Measurements from ENCODE around the gene BTN2A1. TPM values are rescaled to one million over a fixed set of nuclear protein-coding genes. Genes with fewer than 3 reads are reported as not detected.

The BTN2A1 gene
- polyA plus RNA-seq, 1 experiment, result 34.7 TPM

- POLR2A ChIA-PET, result no interaction called here
- H3K27me3 ChIP-seq (ENCODE audit: control insufficient read depth, insufficient read depth, low read length), result no peaks in the 10 kb centered on the region
- DNase-seq (ENCODE audit: low read depth), result no peak
- CTCF ChIA-PET, result interaction anchor here (0.6 to 2.1 kb wide), 4 partner anchors 13 to 184 kb away, joined by 3 to 8 read pairs (median 4); no protein-coding TSS in a partner anchor
- H3K36me3 ChIP-seq (ENCODE audit: control insufficient read depth, insufficient read depth, low read length), result no peaks in the 10 kb centered on the region; the same call in 1 of the 2 replicates
- H3K4me3 ChIP-seq (ENCODE audit: low read depth, low read length), result peak overlapping the region; percentile 71; the same call in 1 of the 2 replicates
- TF ChIP-seq, protein P1, sequence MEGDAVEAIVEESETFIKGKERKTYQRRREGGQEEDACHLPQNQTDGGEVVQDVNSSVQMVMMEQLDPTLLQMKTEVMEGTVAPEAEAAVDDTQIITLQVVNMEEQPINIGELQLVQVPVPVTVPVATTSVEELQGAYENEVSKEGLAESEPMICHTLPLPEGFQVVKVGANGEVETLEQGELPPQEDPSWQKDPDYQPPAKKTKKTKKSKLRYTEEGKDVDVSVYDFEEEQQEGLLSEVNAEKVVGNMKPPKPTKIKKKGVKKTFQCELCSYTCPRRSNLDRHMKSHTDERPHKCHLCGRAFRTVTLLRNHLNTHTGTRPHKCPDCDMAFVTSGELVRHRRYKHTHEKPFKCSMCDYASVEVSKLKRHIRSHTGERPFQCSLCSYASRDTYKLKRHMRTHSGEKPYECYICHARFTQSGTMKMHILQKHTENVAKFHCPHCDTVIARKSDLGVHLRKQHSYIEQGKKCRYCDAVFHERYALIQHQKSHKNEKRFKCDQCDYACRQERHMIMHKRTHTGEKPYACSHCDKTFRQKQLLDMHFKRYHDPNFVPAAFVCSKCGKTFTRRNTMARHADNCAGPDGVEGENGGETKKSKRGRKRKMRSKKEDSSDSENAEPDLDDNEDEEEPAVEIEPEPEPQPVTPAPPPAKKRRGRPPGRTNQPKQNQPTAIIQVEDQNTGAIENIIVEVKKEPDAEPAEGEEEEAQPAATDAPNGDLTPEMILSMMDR (IDR thresholded peaks at IDR 0.05; ENCODE audit: insufficient read depth, low read depth, low read length), result peak; percentile 51
Measured at GRCh38 chr6:26420688-26421171, 37.0 kb upstream of the BTN2A1 start.

DNA sequence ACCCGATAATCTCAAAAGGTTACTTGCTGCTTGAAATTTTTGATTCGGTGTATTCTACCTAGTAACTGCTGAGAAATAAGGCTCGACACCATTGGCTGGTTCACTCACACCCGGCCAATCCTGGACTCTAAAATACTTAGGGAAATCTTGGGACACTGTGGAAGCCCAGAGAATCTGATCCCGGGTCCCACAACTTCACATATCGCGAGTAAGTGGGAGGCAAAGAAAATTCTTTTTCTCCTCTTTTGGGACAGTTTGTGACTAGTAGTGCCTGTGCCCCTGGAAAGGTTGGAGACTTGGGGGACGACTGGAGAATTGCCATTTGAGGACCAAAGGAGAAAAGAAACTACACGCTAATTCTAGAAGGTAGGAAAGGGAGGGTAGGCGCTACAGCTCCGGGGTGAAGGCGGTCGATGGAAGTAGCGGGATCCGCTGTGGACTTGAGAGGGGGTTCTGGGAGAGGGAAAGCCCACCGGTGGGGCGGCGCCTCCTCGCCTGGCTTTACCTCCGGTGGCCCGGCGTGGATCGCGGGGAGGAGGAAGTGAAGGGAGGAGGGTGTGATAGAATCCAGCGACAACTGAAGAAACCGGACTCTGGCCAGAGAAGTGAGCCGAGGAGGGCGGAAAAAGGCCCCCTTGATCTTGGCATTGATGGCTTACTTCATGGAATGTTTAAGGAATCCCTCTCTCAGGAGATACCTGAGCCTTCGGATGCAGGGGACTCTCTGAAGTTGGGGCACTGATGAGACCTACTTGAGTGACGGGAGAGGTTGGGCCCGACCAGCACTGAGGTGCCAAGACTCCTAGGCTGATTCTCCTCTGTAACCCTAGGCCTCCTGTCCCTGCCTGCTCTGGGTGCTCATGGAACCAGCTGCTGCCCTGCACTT is 36.3 kb upstream of the BTN2A1 start:
- peak overlapping the region; percentile 71 for H3K4me3 ChIP-seq (ENCODE audit: low read depth, low read length)
- peak; percentile 83 for DNase-seq (ENCODE audit: low read depth)
- H3K27me3 ChIP-seq (ENCODE audit: control insufficient read depth, insufficient read depth, low read length), result no peaks in the 10 kb centered on the region
- ChIA-PET CTCF (interaction anchor here (0.6 to 2.1 kb wide), 3 partner anchors 13 to 185 kb away, joined by 3 to 8 read pairs (median 3); no protein-coding TSS in a partner anchor), POLR2A (no interaction called here)
- H3K36me3 ChIP-seq (ENCODE audit: control insufficient read depth, insufficient read depth, low read length), result peaks cover 3% of the 10 kb centered on the region; the same call in 1 of the 2 replicates
- TF ChIP-seq, protein P1 (IDR thresholded peaks at IDR 0.05; ENCODE audit: insufficient read depth, low read depth, low read length), result no peak

DNA sequence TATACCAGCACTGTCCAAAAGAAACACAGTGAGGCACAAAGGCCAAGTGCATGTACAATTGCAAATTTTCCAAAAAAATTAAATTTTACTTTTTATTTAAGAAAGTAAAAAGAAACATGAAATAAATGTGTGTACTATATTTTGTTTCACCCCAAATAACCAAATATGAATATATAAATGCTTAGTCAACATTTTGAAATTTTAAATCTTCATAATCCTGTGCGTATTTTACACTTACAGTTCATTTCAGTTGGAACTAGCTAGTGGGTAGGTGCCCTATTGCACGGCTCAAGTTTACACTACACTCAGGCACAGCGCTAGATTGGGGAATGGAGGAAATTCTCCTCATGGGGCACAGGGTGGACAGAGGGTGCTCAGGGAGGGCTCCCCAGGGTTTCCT is 35.4 kb upstream of the BTN2A1 start:
- DNase-seq (ENCODE audit: low read depth), result no peak
- TF ChIP-seq, protein P1 (IDR thresholded peaks at IDR 0.05; ENCODE audit: insufficient read depth, low read depth, low read length), result no peak
- ChIA-PET POLR2A (no interaction called here), CTCF (interaction anchor here (0.6 kb wide), 1 partner anchor 99 kb away, joined by 3 read pairs; no protein-coding TSS in a partner anchor)
- peaks cover 4% of the 10 kb centered on the region for H3K36me3 ChIP-seq (ENCODE audit: control insufficient read depth, insufficient read depth, low read length)
- peak overlapping the region; percentile 71; the same call in 1 of the 2 replicates for H3K4me3 ChIP-seq (ENCODE audit: low read depth, low read length)
- no peaks in the 10 kb centered on the region for H3K27me3 ChIP-seq (ENCODE audit: control insufficient read depth, insufficient read depth, low read length)

DNA sequence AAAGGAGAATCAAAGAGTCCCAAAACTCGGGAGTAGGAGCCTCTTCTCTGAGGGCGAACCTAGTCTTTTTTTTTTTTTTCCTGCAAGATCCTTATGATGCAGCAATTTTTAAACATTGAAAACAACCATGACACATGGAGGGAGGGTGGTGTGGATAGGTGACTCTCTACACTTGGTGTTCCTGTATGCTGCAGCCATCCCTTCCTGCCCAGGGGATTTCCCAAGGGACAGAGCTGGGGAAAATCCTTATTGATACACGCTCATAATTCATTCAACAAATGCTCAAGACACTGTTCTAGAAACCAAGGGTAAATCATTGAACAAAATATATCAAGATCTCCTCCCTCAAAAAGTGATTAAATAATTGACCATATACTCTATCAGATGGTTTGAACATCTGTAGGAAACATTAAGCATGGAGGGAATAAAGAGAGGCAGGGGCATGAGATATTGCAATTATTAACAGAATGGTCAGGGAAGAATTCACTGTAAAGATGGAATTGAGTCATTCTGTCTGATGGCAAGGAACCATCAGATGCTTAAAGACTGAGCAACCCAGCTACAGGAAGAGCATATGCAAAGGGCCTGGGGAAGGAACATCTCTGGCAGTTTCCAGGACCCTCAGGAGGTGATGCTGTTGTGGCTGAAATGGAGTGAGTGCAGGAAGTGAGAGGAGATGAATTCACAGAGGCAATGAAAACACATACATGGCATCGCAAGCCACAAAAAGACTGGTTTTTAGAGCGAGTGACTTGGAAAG is 30.9 kb upstream of the BTN2A1 start:
- DNase-seq (ENCODE audit: low read depth), result no peak
- POLR2A ChIA-PET, result no interaction called here
- CTCF ChIA-PET, result interaction anchor here (0.7 kb wide), 1 partner anchor 86 kb away, joined by 3 read pairs; no protein-coding TSS in a partner anchor
- TF ChIP-seq, protein P1 (IDR thresholded peaks at IDR 0.05; ENCODE audit: insufficient read depth, low read depth, low read length), result no peak
- H3K27me3 ChIP-seq (ENCODE audit: control insufficient read depth, insufficient read depth, low read length), result no peaks in the 10 kb centered on the region
- H3K4me3 ChIP-seq (ENCODE audit: low read depth, low read length), result no peak overlapping the region
- H3K36me3 ChIP-seq (ENCODE audit: control insufficient read depth, insufficient read depth, low read length), result peaks cover 12% of the 10 kb centered on the region

Data from BJ (cell line).